ENCODE data around the gene KLK6.
"Not testable (repeated sequence)": the region's sequence is repeated elsewhere in the genome, so short reads cannot be mapped to it uniquely, and the experiment has no call there.

Gene KLK6

DNA sequence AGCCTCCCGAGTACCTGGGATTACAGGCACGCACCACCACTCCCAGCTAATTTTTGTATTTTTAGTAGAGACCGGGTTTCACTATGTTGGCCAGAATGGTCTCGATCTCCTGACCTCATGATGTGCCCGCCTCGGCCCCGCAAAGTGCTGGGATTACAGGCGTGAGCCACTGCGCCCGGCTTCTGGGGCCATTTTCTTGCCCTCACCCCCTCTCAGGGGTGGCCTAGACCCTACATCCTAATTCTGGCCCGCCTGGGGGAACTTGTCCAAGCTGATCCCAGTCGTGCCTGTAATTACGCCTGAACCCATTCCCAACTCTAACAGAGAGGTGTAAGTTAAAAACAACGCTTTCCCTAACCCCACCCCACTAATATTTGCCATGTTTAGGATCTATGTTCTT lies 15.0 kb upstream of the KLK6 start:
- DNase-seq: not testable (repeated sequence)

DNA sequence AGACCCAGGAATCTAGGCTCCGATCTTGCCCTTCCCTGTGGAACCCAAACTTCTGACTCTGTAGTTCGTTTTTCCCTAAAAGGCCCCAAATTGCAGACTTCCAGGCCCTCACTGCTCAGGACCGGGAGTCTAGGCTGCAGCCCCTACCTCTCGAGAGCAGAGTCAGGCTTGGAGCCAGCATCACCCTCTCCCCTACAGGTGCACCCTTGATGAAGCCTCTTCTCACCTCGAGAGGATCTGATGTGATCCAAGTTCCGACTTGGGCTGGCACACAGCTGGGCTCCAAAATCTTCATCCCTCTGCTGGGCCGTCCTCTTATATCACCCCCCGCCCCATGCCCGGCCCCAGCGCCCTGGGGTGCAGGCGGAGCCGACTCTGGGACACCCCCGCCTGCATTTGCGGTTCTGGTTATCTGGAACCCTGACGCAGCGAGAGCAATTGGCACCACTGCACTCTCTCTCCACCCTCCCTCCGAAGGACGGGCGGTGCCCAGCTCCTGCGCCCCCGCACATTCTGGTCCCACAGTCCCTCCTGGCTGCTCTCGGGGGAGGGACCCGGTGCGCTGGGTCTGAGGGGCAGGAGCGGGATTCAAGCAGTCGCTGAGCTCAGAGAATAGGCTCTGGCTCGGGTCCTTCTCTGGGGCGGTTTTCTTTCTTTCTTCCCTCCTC lies 14.4 kb upstream of the KLK6 start, which contains the start of gene KLK7:
TSS of gene KLK7 (minus strand) at position 293 of the 668 bp plus-strand sequence. CDS start 1,518 bp downstream, outside the sequence.
- no peak for DNase-seq

DNA sequence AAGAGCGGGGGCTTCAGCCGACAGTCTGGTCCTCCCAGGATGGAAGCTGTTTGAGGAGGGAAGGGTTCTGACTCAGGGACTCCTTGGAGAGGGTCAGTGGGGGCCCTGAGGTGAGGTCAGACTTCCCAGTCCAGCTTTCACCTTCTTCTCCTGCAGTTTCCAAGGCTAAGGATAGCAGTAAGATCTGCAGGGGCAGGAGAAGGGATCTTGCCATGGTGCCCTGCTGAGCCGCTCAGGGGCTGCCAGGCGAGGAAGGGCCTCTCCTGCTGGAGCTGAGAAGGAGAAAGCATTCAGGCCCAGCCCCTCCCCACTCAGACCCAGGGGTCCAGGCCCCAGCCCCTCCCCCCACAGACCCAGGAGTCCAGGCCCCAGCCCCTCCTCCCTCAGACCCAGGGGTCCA lies 12.8 kb upstream of the KLK6 start:
- DNase-seq: no peak

DNA sequence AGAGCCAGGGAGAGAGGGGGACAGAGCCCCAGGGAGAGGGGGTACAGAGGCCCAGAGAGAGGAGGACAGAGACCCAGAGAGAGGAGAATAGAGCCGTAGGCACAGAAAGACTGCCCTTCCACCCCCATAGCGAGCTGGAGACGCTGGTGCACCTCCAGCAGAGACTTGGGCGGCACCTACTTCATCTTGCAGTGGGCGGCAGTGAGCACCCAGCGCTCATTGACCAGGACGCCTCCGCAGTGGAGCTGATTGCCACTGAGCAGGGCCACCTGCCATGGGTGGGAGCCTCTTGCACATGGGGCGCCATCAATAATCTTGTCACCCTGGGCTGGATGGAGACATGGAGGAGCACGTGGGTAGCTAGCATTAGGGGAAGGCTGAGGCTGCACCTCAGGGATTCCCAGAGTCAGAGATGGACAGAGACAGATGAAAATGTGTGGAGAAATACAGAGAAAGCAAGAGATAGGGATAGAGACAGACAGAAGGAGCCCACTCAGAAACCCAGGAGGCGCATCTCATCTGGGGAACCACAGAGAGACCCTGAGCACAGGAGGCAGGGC lies 12.3 kb upstream of the KLK6 start:
- no peak for DNase-seq

DNA sequence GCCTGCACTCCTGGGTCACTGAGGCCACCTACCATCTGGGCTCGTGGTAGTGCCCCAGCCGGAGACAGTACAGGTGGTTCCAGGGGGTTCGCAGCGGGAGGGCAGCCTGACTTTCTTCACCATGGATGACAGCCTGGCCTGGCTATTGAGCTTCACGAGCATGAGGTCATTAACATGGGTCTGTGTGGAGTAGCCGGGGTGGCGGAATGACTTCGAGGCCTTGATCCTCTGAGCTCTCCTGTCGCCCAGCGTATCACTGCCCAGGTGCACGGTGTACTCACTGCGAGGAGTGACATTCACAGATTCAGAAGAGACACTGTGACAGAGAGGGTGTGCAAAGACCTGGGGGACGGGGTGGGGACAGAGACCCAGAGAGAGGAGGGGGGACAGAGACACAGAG lies 10.8 kb upstream of the KLK6 start:
- no peak for DNase-seq

DNA sequence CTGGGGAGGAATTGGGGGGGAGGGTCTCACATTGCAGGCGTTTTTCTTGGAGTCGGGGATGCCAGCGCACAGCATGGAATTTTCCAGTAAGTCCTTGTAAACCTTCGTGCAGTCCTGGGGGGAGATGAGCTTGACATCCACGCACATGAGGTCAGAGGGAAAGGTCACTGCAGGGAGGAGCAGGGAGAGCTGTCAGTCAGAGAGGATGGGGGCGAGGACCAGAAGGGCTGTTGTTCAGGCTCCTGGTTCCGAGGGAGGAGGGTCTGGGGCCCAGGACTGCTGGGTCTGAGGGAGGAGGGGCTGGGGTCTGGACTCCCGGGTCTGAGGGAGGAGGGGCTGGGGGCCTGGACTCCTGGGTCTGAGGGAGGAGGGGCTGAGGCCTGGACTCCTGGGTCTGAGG lies 10.4 kb upstream of the KLK6 start:
- no peak for DNase-seq

DNA sequence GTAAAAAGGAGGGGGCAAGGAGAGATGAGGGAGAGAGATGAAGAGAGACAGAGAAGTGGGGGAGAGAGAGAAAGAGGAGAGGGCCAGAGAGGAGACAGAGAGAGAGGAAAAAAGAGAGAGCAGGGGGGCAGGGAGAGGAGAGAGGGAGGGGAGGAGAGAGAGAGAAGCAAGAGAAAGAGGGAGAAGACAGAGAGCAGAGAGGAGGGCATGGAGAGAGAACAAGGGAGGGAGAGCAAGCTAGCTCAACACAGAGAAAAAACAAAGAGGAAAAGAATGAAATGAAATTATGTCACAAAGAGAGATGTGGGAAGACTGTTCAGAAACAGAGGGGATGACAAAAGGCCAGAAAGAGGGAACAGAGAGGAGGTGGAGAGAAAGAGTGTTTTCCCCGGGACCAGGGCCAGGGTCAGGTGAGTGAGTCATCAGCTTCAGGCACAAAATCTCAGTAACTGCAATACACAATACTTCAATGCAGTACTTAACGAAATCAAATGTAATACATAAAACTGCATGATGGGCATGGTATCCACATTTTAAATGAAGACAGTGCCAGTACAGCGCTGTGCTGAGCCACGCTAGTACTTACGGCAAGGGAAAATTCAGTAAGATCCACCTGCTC lies 9.5 kb upstream of the KLK6 start:
- DNase-seq: no peak

DNA sequence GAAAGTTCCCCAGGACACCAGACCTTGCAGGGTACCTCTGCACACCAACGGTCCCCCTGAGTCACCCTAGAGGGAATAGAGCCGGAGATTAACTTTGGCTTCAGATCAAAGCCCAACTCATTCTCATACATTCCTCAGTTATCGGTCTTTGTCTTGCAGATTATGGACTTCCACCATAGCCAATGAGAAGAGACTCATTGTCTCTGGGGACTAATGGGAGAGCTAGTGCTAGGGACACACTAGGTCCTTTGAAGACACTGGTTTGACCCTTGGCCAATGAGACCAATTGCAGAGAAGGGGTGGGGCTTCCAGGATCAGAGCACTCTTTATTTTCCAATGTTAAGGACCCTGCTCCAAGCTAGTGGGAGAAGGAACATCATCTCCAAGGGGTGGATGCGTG lies 8.2 kb upstream of the KLK6 start:
- no peak for DNase-seq

DNA sequence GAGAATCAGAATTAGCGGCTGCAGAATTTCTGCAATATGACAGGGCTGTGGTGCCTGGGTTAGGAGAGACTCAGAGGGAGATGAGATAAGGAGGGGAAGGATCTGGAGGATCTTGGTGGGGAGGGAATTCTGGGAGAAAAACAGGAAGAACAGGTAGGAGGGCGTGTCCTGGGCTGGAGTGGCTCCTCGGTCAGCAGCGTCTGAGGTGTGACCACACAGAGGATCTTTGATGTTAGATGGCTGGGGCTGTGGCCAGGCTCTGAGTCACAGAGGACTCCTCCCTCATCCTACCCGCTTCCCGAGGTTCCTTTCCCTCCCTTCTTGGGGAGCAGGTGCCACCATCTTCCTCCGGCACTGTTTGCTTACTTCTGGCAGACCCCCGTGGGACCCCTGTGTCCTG lies 6.4 kb upstream of the KLK6 start:
- DNase-seq: no peak

DNA sequence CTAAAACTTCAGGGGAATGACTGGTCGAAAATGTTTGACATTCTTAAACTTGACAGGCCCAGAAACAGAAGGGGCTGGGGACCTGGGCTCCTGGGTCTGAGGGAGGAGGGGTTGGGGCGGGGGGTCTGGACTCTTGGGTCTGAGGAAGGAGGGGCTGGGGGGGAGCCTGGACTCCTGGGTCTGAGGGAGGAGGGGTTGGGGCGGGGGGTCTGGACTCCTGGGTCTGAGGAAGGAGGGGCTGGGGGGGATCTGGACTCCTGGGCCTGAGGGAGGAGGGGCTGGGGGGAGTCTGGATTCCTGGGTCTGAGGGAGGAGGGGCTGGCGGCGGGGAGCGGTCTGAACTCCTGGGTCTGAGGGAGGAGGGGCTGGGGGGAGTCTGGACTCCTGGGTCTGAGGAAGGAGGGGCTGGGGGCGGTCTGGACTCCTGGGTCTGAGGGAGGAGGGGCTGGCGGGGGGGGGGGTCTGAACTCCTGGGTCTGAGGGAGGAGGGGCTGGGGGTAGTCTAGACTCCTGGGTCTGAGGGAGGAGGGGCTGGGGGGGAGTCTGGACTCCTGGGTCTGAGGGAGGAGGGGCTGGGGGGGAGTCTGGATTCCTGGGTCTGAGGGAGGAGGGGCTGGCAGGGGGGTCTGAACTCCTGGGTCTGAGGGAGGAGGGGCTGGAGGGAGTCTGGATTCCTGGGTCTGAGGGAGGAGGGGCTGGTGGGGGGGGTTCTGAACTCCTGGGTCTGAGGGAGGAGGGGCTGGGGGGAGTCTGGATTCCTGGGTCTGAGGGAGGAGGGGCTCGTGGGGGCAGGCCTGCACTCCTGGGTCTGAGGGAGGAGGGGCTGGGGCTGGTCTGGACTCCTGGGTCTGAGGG lies 5.5 kb upstream of the KLK6 start:
- DNase-seq: no peak

DNA sequence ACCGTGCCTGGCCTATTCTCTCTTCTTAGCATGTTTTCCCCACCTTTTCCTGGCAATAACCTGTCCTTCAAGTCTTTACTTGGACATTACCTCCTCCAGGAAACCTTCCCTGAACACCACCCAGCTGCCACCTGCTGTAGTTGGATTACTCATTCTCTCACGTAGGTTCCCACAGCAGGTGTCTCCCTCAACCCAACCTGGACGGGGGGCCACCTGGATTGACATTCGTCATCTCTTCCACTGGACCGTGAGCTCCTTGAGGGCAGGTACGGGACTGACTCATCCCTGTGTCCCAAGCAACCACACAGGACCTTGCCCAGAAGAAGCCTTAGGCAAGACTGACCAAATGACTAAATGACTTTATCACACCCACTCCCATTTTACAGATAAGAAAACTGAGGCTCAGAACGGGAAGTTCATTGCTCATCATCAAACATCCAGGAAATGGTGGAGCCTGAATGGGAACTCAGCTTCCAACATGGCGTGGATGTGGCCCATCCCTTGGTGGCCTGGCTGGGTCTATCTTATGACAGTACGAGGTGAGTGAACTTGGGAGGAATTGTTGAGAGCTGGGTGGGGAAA lies 3.5 kb upstream of the KLK6 start:
- DNase-seq: no peak

DNA sequence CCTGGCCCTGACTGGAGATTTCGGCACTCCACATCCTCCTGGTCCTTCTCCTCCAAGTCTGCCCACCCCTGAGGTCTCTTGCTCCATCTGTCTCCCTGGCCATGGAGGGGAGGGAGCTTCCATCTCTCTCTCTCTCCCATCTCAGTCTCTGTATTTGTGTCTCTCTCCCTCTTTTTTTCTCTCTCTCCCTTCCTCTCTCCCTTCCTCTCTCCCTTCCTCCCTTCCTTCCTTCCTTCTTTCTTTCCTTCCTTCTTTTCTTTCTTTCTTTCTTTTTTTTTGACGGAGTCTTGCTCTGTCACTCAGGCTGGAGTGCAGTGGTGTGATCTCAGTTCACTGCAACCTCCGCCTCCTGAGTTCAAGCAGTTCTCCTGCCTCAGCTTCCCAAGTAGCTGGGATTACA lies 419 bp upstream of the KLK6 start:
- DNase-seq: not testable (repeated sequence)

DNA sequence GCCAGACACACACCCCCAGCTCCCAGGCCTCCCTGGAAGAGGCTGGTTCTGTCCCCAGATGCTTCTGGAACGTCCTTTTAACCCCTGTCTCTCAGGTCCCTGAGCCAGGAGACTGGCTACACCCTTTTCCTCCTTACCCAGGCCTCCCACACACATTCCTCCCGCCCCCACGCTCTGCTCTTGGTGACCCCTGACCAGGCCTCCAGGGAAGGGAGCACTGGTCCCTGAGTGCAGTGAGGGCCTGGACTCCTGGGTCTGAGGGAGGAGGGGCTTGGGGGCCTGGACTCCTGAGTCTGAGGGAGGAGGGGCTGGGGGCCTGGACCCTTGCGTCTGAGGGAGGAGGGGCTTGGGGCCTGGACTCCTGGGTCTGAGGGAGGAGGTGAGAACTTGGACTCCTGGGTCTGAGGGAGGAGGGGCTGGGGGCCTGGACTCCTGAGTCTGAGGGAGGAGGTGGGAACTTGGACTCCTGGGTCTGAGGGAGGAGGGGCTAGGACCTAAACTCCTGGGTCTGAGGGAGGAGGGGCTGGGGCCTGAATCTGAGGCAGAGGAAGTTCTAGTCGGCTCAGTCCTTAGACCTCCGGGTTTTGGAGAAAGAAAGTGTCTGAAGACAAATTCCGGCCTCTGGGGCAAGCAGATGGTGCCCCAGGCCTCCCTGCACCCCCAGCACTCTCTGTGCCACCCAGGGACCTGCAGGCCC lies 527 bp downstream of the KLK6 start:
- DNase-seq: no peak

DNA sequence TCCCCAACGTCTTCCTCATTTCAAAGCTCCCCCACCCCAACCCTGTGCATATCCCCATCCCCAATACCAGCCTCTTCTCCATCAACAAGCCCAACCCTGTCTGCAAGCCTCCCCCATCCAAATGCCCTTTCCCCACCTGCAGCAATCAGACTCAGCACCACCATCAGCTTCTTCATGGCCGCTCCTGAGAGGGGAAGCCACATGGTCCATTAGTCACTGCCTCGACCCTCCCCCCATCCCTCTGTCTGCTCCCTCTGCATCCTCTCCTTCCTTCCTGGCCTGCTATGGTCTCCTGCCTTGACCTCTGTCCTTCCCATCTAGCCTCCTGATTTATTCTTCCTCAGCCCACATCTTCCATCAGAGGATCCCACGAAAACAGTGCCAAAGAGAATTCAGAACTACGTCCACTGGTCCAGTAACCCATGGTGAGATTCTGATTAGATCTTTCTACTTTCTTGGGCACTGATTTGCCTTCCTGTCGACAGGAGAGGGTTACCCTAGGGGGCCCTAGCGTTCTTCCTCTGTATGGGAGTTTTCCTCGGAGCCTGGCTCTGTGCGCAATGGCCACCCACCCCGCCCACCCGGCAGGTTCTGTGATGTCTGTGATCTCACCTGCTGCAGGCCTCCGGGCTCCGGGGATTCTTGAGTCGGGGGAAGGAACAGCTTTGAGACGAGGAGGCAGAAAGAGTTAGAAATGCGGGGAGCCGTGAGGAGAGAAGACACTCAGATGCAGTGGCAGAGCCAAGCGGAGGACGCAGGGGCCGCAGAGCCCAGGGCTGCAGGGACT lies 1.3 kb downstream of the KLK6 start:
- DNase-seq: no peak

DNA sequence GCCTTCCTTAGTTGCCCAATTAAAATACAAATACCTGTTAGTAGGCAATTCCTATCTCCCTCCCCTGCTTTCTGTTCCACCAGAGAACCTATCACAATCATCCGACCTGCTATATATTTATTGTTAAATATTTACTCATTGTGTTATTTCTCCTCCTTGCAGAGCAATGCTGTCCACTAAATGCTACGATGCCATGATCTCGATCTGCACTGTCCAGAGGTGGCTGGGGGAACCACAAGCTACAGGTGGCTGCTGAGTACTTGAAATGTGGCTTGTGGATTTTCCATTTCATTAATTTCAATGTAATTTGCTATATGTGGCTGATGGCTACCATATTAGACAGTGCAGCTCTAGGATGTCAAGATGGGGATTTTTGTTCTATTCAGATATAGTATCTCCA lies 5.1 kb downstream of the KLK6 start:
- no peak for DNase-seq

DNA sequence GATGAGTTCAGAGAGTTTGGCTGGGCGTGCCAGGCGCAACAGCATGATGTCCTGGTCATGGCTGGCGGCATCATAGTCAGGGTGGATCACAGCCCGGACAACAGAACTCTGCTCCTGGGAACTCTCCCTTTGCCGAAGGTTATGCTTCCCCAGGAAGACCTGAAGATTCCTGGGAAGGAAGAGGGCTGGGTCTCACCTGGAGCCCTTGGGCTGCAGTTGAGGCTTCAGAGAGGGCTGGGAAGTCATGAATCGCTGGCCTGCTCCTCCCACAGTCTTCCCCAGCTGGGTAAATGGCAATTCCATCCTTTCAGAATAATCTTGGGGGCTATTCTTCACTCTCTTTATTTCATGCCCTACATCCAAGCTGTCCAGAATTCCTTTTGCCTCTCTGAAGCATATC lies 6.0 kb downstream of the KLK6 start:
- no peak for DNase-seq

DNA sequence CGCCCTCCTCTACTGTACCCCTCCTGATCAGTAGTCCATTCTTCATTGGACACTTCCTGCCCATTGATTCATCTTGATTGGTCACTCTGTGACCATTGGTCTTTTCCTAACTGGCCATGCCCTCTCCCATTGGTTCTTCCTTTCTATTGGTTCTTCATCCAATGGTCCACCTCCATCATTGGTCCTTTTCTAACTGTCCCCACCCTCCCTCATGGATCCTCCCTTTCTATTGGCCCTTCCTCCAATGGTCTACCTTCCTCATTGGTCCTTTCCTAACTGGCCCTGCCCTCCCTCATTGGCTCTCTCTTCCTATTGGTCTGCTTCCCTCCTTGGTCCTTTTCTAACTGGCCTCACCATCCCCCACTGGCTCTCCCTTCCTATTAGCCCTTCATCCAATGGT lies 7.1 kb downstream of the KLK6 start:
- DNase-seq: no peak

DNA sequence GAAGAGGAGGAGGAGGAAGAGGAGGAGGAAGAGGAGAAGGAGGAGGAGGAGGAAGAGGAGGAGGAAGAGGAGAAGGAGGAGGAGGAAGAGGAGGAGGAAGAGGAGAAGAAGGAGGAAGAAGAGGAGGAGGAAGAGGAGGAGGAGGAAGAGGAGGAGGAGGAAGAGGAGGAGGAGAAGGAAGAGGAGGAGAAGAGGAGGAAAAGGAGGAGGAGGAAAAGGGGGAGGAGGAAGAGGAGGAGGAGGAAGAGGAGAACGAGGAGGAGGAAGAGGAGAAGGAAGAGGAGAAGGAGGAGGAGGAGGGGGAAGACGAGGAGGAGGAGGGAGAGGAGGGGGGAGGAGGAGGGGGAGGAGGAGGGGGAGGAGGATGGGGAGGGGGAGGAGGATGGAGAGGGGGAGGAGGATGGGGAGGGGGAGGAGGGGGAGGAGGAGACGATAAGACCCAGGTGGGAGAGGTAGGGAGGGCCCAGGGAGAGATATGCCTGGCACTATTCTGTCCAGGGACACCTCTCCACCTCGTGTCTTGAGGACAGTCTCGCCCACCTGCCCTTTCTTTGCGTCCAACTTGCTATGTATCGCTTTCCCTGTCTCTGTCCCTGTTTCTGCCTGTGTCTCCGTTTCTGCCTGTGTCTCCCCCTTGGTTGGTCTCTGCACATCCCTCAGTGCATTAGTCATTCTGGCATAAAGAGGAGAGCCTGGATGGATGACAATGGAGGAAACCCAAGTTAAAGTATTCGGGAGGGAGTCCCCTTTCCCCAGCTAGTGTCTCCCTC lies 9.5 kb downstream of the KLK6 start:
- no peak for DNase-seq

DNA sequence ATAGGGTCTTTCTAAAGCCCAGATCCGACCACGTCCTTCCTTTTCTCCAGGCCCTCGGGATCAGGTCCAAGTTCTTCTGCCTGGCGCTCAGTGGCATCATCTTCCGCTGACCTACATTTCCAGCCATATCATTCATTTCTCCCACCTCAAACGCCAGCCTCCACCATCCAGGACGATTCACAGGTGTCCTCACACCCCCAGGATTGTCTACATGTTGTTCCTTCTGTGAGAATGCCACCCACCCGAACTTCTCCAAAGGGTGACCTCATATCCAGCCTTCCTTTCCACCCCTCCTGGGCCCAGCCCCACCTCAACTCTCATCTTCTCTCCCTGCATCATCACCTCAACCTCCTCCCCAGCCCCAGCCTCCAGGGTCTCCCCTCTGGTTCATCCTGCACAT lies 11.8 kb downstream of the KLK6 start:
- DNase-seq: no peak

DNA sequence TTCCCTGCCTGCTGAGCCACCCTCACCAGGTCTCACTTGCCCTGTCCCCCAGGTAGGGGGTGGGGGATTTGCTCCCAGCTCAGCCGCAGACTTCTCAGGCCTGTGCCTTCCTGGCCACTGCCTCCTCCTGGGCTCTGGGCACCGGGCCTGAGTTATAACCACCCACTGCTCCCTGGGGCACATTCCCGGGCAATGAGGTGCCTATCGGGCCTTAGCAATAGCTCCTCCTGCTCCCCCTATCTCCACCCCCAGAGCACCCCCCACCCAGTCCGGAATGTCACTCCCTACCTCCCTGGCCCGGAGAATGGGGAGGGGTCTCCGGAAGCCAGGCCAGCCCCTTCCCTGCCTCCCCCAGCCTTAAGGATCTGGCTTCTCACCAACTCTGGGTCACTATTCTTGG lies 16.5 kb downstream of the KLK6 start, which contains the start of gene KLK5:
TSS of gene KLK5 (minus strand) at position 129 of the 400 bp plus-strand sequence. CDS start 381 bp downstream, outside the sequence.
- DNase-seq: no peak

DNA sequence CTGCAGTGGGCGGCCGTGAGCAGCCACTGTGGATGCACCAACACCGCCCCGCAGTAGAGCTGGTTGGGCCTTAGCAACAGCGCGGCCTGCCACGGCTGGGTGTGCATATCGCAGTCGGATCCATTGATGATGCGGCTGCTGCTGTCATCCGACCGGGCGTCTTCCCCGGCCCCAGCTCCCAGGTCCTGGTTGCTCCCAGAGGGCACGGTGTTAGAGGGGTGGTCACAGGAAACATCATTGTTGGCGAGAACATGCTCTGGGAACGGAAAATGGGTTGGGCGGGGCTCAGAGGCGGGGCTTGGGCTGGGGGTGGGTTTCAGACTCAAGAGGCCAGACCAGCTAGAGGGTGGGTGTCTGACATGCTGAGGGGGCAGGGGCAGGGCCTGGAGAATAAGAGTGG lies 19.5 kb downstream of the KLK6 start:
- DNase-seq: no peak
